ENCODE results near the gene GAS2L2.

Gene GAS2L2

GRCh38 chr17:35752945-35753764 lies at the start of gene GAS2L2:
Gene GAS2L2 (minus strand): TSS chr17:35753239. CDS start chr17:35752850, 389 bp downstream.
- no peak for DNase-seq (ENCODE audit: low spot score)

GRCh38 chr17:35801583-35802224 lies 48.7 kb upstream of the GAS2L2 start:
- peak; percentile 56 for DNase-seq (ENCODE audit: low spot score)

- DNase-seq (ENCODE audit: low spot score): no peak
These were observed 46.9 kb upstream of the GAS2L2 start for GRCh38 chr17:35799942-35800341.

- no peak for DNase-seq (ENCODE audit: low spot score)
These were observed 44.9 kb upstream of the GAS2L2 start for GRCh38 chr17:35797918-35798317.

GRCh38 chr17:35797370-35797769 lies 44.3 kb upstream of the GAS2L2 start:
- DNase-seq (ENCODE audit: low spot score): no peak

- no peak for DNase-seq (ENCODE audit: low spot score)
These were observed 43.9 kb upstream of the GAS2L2 start for GRCh38 chr17:35796942-35797341.

GRCh38 chr17:35795871-35796265 lies 42.8 kb upstream of the GAS2L2 start:
- no peak for DNase-seq (ENCODE audit: low spot score)

- DNase-seq (ENCODE audit: low spot score): peak; percentile 57
These were observed 42.2 kb upstream of the GAS2L2 start, which contains the start of gene MMP28 for GRCh38 chr17:35795007-35795870. Gene MMP28 (minus strand): TSS chr17:35795641. CDS start chr17:35795377, 264 bp downstream.

GRCh38 chr17:35793257-35793656 lies 40.2 kb upstream of the GAS2L2 start:
- DNase-seq (ENCODE audit: low spot score): no peak

GRCh38 chr17:35791681-35792350 lies 38.8 kb upstream of the GAS2L2 start:
- DNase-seq (ENCODE audit: low spot score): no peak

GRCh38 chr17:35790841-35791240 lies 37.8 kb upstream of the GAS2L2 start:
- DNase-seq (ENCODE audit: low spot score): no peak

GRCh38 chr17:35788477-35789368 lies 35.7 kb upstream of the GAS2L2 start:
- DNase-seq (ENCODE audit: low spot score): no peak

GRCh38 chr17:35786941-35787432 lies 33.9 kb upstream of the GAS2L2 start:
- no peak for DNase-seq (ENCODE audit: low spot score)

- no peak for DNase-seq (ENCODE audit: low spot score)
These were observed 31.9 kb upstream of the GAS2L2 start for GRCh38 chr17:35784895-35785294.

GRCh38 chr17:35780950-35781349 lies 27.9 kb upstream of the GAS2L2 start:
- DNase-seq (ENCODE audit: low spot score): no peak

- DNase-seq (ENCODE audit: low spot score): no peak
These were observed 25.7 kb upstream of the GAS2L2 start for GRCh38 chr17:35778641-35779196.

- DNase-seq (ENCODE audit: low spot score): no peak
These were observed 22.5 kb upstream of the GAS2L2 start for GRCh38 chr17:35775583-35775982.

- DNase-seq (ENCODE audit: low spot score): no peak
These were observed 22.0 kb upstream of the GAS2L2 start for GRCh38 chr17:35775039-35775438.

GRCh38 chr17:35774499-35774898 lies 21.5 kb upstream of the GAS2L2 start:
- no peak for DNase-seq (ENCODE audit: low spot score)

Measured in germinal center (tissue), 1 donor.